ENCODE data around the gene RBM33.
"Not testable (repeated sequence)": the region's sequence is repeated elsewhere in the genome, so short reads cannot be mapped to it uniquely, and the experiment has no call there.

The RBM33 gene

DNA sequence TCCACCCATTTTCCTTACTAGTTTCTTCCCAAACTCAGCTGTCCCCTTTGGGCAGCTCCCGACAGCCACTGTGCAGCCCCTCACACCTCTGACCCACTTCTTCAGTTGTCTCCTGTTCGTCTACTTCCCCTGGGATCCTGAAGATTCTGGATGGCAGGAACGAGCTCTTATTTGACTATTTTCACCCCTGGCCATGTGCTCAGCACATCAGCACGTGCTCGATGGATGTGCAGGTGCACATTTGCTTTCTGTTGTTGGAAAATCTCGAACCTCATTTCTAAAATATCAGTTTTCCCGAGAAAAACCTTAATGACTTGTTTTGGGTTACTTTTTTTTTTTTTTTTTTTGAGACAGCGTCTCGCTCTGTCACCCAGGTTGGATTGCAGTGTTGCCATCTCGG lies 31.8 kb upstream of the RBM33 start:
- TF ChIP-seq, protein P1, sequence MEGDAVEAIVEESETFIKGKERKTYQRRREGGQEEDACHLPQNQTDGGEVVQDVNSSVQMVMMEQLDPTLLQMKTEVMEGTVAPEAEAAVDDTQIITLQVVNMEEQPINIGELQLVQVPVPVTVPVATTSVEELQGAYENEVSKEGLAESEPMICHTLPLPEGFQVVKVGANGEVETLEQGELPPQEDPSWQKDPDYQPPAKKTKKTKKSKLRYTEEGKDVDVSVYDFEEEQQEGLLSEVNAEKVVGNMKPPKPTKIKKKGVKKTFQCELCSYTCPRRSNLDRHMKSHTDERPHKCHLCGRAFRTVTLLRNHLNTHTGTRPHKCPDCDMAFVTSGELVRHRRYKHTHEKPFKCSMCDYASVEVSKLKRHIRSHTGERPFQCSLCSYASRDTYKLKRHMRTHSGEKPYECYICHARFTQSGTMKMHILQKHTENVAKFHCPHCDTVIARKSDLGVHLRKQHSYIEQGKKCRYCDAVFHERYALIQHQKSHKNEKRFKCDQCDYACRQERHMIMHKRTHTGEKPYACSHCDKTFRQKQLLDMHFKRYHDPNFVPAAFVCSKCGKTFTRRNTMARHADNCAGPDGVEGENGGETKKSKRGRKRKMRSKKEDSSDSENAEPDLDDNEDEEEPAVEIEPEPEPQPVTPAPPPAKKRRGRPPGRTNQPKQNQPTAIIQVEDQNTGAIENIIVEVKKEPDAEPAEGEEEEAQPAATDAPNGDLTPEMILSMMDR (IDR thresholded peaks at IDR 0.05; ENCODE audit: extremely low read depth, missing control alignments), result no peak
- no peak for DNase-seq (ENCODE audit: low spot score)

- DNase-seq (ENCODE audit: low spot score), result not testable (repeated sequence)
Observed at GRCh38 chr7:155615085-155615484, 29.4 kb upstream of the RBM33 start.

GRCh38 chr7:155618708-155619633 lies 25.5 kb upstream of the RBM33 start:
- no peak for DNase-seq (ENCODE audit: low spot score)
- TF ChIP-seq, protein P1 (IDR thresholded peaks at IDR 0.05; ENCODE audit: extremely low read depth, missing control alignments), result no peak

GRCh38 chr7:155619634-155620271 lies 24.7 kb upstream of the RBM33 start:
- DNase-seq (ENCODE audit: low spot score), result no peak
- TF ChIP-seq, protein P1 (IDR thresholded peaks at IDR 0.05; ENCODE audit: extremely low read depth, missing control alignments), result no peak

- TF ChIP-seq, protein P1 (IDR thresholded peaks at IDR 0.05; ENCODE audit: extremely low read depth, missing control alignments), result no peak
- no peak for DNase-seq (ENCODE audit: low spot score)
Observed at GRCh38 chr7:155620497-155620896, 24.0 kb upstream of the RBM33 start.

DNA sequence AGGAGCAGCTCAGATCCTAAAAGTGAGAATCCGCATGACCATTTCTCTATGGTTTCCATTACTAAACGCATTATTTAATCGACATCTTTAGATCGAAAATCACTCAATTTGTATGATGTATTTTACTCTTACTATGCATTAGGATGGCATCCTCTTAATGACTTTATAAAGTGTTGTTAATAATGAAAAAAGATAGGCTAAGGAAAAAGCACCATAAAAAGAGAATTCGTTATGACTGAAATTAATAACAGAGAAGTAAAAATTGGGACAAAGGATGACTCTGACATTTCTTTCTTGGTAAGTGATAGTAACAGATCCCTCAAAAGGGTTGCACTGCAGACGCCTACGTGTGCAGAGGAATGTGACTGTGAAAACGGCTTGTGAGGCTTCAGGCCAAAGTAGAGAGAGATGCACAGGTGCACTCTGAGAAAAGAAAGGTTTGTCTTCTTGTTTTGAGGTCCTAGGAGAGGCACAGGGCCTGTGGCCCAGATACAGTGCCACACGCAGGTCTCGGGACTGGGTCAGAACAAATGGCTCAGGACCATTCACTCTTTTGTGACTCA lies 23.0 kb upstream of the RBM33 start:
- DNase-seq (ENCODE audit: low spot score), result no peak
- TF ChIP-seq, protein P1 (IDR thresholded peaks at IDR 0.05; ENCODE audit: extremely low read depth, missing control alignments), result no peak

- TF ChIP-seq, protein P1 (IDR thresholded peaks at IDR 0.05; ENCODE audit: extremely low read depth, missing control alignments), result no peak
- no peak for DNase-seq (ENCODE audit: low spot score)
Observed at GRCh38 chr7:155624412-155624811, 20.0 kb upstream of the RBM33 start.
